ENCODE data around the gene PACRG. TPM values are rescaled to one million over a fixed set of nuclear protein-coding genes. Genes with fewer than 3 reads are reported as not detected.

The PACRG gene
- total RNA-seq, 2 donors from 2014 or later: 2.9 to 63.8 TPM

- Histone ChIP-seq H3K4me1 (replicated peaks) (no peaks in the 10 kb centered on the region), H3K36me3 (no peaks in the 10 kb centered on the region), H3K4me3 (no peak overlapping the region), H3K27me3 (replicated peaks; ENCODE audit: insufficient read depth) (no peaks in the 10 kb centered on the region), H3K27ac (no peak overlapping the region), H3K9me3 (no peaks in the 10 kb centered on the region)
- TF ChIP-seq CTCF (IDR thresholded peaks at IDR 0.05) (no peak), POLR2AphosphoS5 (IDR thresholded peaks at IDR 0.05) (no peak), POLR2A (IDR thresholded peaks at IDR 0.05) (no peak)
- 76% methylated on average over 9 of the region's 9 CpGs for WGBS
- intact Hi-C loops (cut with DNase I): no loop called here
- DNase-seq (ENCODE audit: low spot score): no peak
These were observed 627.7 kb downstream of the PACRG start for GRCh38 chr6:163355426-163355991.

GRCh38 chr6:163356324-163356723 is 628.5 kb downstream of the PACRG start:
- Histone ChIP-seq H3K27ac (no peak overlapping the region), H3K4me1 (replicated peaks) (no peaks in the 10 kb centered on the region), H3K36me3 (no peaks in the 10 kb centered on the region), H3K9me3 (no peaks in the 10 kb centered on the region), H3K27me3 (replicated peaks; ENCODE audit: insufficient read depth) (no peaks in the 10 kb centered on the region), H3K4me3 (no peak overlapping the region)
- DNase-seq (ENCODE audit: low spot score): no peak
- intact Hi-C loops (cut with DNase I): no loop called here
- no peak for TF ChIP-seq POLR2AphosphoS5 (IDR thresholded peaks at IDR 0.05)
- TF ChIP-seq POLR2A (IDR thresholded peaks at IDR 0.05): no peak
- no peak for TF ChIP-seq CTCF (IDR thresholded peaks at IDR 0.05)
- WGBS: 50% methylated on average over 13 of the region's 13 CpGs

GRCh38 chr6:163356743-163357142 is 629.0 kb downstream of the PACRG start:
- Histone ChIP-seq H3K27ac (no peak overlapping the region), H3K9me3 (no peaks in the 10 kb centered on the region), H3K36me3 (no peaks in the 10 kb centered on the region), H3K4me3 (no peak overlapping the region), H3K27me3 (replicated peaks; ENCODE audit: insufficient read depth) (no peaks in the 10 kb centered on the region), H3K4me1 (replicated peaks) (no peaks in the 10 kb centered on the region)
- 99% methylated on average over 6 of the region's 6 CpGs for whole genome bisulfite sequencing
- TF ChIP-seq POLR2AphosphoS5 (IDR thresholded peaks at IDR 0.05): no peak
- no peak for TF ChIP-seq POLR2A (IDR thresholded peaks at IDR 0.05)
- TF ChIP-seq CTCF (IDR thresholded peaks at IDR 0.05): no peak
- intact Hi-C loops (cut with DNase I): no loop called here
- DNase-seq (ENCODE audit: low spot score): no peak

GRCh38 chr6:163364641-163365040 is 636.9 kb downstream of the PACRG start:
- no peaks in the 10 kb centered on the region for H3K9me3 ChIP-seq
- intact Hi-C loops (cut with DNase I): no loop called here
- no peaks in the 10 kb centered on the region for H3K27me3 ChIP-seq (replicated peaks; ENCODE audit: insufficient read depth)
- no peaks in the 10 kb centered on the region for H3K36me3 ChIP-seq
- TF ChIP-seq POLR2AphosphoS5 (IDR thresholded peaks at IDR 0.05) (no peak), POLR2A (IDR thresholded peaks at IDR 0.05) (no peak), CTCF (IDR thresholded peaks at IDR 0.05) (no peak)
- DNase-seq (ENCODE audit: low spot score): no peak
- 96% methylated on average over 13 of the region's 13 CpGs for WGBS
- H3K4me1 ChIP-seq (replicated peaks): no peaks in the 10 kb centered on the region
- no peak overlapping the region for H3K4me3 ChIP-seq
- no peak overlapping the region for H3K27ac ChIP-seq

Small RNAs within 50 kb of the gene (small RNA-seq; reads per million reads assigned to genes)
- gene AL031121.1: 0 to 0.09 reads per million in 2 donors
- 0 reads per million in 2 donors for gene AL590286.1

Other genes with a start within 250 kb of the PACRG start
- gene PRKN, start 208 bp upstream of the PACRG start, total RNA-seq: 10 to 100 TPM; 10.7 to 21.2 TPM

Data from prostate gland (tissue), 2 donors.